ENCODE measurements around the gene ACTR10.

GRCh38 chr14:58249611-58250010 is 49.7 kb downstream of the ACTR10 start:
- TF ChIP-seq CTCF (IDR thresholded peaks at IDR 0.05) (no peak), POLR2A (IDR thresholded peaks at IDR 0.05) (no peak)

Measured in testis (tissue), 2 donors.